A204.1 (cell line): Measurements from ENCODE around the gene PNMT.

ENCODE experiments used
- FAIRE-seq: peaks from 2 replicates; lab custom pipeline; 2012; peaks lifted over from hg19 to GRCh38; lab: Jason Lieb, UNC

PNMT gene

GRCh38 chr17:39670746-39671145, 2.5 kb downstream of the PNMT start:
- FAIRE-seq: no peak

DNA sequence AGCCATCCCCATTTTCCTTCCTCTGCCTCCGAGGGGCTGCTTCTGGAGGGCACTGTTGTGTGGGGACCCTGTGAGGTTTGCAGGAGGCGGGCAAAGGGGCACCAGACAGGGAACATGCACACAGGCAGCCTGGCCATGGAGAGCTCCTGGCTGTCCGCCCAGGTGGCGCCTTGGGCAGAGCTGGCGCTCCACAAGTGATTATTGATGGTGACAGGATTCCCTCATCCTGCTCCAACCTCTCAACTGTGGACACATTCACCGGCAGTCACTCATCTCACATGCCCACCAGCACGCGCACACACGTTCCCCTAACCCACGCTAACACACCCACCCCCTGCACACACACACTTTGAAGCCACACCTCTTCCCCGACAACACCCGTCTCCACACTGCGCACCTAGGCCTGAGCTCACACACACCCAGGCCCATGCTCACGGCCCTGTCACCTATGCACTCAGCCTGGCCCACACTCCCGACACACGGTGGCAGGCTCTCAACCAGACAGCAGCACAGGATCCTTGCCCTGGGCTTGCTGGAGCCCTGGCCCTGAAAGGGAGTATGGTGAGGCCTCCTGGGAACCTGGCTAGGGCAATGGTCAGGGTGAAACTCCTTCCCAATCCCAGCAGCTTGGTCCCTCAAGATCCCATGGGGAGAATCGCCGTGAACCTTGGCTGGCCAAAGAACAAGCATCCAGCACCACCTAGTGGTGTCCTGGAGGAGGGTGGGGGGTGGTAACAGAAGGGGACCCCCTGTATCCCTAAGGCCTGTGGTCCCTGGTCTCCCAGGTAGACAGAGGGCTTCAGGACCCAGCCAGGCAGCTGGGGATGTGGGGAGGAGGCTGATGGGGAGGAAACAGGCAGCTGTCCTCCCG, 3.6 kb downstream of the PNMT start:
- no peak for FAIRE-seq

- no peak for FAIRE-seq
Measured at GRCh38 chr17:39672522-39673334, 4.5 kb downstream of the PNMT start.

GRCh38 chr17:39673335-39674081, 5.3 kb downstream of the PNMT start:
- no peak for FAIRE-seq

- no peak for FAIRE-seq
Measured at GRCh38 chr17:39674179-39674578, 5.9 kb downstream of the PNMT start.

DNA sequence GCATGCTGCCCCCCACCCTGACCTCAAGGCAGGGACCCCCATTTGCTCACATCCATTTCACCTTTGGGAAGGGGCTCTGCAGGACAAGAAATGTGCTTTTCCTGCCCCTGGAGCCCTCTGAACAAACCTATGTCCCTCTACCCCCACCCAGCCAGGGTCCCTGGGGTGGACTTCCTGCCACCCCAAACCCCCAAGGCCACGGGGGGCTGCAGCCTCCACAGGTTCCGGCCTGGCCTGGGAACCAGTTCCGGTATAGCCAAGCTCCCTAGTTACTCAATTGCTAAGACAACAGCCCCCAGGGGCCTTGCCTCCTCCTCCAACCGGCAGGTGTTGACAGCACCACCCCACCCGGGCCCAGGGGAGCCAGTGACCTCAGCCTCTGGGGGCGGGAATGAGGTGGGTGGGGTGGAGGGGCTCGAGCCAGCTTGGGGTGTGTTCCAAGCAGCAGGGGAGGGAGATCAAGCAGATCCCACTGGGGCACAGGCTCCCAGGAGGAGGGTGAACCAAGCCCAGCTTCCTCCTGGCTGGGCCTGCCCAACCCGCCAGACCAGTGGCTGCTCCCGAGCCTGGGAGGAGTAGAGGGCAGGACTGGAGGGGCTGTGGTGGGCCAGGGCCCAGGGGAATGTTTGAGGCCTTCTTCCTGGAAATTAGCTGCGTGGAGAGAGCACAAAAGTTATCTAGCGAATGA, 6.6 kb downstream of the PNMT start:
- no peak for FAIRE-seq

DNA sequence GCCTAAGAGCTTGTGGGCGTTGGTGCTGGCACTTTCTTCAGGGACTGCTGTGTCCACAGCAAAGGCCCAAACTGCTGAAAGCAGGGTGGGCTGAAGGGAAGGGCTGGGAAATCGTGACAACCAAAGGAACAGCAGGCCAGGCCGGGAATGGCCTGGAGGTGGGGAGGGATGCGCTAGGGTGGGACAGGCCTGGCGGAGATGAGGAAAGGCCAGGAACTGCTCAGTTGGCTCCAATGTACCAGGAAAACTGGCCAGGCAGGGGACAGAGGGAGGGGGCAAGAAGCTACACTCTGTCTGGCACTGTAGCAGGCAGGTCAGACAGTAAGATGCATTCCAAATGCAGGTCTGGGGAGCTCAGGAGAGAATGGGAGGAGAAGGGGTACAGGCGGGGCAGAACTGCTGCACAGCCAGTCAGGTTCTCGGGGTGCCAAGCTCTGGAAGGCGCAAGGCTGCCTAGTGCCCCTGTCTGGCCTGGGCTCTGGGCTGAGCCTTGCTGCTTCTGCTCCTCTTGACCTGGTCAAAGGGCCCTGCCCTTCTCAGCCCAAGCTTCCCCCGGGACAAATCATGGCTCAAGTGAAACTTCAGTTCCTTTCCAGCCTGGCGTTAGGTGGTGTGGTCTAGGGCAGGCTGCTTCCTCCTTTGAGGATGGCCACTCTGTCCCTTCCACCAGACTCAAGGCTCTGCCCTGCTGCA, 7.3 kb downstream of the PNMT start:
- FAIRE-seq: no peak

DNA sequence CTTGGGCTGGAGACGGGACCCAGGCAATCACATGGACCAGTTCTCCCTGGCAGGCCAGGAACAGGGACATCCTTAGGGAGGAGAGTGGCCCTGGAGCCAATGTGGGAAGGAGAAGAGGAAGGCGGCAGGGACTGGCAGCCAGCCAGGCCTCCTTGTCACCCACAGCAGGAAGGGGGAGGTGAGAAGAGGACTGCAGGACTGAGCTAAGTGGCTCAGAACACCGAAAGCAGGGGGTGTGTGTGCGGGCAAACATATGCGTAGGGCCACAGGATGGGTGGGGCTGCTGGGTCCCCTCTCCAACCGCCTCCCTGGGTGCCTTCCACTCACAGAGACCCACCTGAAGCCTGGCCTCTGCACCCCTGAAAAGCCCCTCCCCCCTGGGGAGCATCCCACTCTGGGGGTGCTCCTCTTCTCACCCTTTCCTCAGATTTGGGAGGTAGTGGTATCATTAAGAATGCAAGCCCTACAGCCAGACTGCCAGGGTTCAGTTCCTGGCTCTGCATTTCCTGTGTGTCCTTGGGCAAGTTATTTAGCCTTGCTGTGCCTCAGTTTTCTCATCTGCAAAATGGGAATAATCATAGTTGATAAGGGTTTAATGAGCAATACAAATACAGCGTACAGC, 8.1 kb downstream of the PNMT start:
- no peak for FAIRE-seq

DNA sequence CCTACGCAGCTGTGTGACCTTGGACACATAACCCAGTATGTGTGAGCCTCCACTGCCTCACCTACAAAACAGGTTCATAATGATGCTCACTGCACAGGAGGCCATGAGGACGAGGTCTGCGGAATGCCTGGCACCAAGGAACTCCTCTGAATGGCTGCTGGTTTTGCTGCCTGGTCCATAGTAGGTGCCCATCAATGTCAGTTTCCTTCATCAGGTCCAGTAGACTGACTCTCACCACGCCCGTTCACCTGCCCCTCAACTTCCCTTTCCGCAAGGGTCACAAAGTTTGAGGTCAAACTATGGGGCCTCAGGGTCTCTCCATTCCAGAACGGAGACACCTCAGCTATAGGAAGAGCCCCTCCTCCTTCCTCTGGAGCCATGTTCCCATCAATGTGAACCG, 8.8 kb downstream of the PNMT start:
- FAIRE-seq: no peak

DNA sequence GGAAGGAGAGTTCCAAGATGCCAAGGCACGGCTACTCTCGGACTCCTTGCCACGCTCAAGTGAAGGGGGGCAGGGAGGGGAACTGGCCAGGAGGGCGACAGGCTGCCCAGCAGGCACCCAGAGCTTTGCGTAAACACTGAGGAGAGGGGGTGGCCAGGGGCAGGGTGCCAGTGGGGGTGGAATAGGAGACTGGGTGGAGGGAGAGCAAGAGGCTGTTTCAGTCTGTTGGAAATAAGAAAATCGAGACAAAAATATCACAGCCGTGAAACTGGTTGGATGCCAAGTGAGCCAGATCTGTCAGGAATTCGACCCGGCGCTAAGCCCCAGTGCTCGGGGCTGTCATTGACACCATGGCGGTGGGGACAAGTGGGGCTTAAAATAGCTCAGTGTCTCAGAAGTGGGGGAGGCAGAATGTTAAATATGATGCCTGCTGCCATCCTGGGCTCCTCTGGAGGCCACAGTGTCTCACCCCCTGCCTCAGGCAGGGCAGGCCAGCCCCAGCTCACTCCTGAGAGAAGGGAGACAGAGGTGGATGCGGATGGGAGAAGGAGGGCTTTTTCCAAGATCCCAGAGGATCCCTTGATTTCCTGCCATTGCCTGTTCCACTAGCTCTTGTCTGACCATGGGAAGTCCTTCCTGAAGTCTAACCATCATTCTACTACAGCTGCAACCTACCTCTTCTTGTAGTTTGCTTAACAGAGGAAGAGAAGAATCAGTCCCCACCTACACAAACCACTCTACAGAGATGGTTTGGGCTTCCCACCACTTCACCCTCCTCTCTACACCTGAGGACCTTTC, 9.5 kb downstream of the PNMT start:
- FAIRE-seq: no peak

DNA sequence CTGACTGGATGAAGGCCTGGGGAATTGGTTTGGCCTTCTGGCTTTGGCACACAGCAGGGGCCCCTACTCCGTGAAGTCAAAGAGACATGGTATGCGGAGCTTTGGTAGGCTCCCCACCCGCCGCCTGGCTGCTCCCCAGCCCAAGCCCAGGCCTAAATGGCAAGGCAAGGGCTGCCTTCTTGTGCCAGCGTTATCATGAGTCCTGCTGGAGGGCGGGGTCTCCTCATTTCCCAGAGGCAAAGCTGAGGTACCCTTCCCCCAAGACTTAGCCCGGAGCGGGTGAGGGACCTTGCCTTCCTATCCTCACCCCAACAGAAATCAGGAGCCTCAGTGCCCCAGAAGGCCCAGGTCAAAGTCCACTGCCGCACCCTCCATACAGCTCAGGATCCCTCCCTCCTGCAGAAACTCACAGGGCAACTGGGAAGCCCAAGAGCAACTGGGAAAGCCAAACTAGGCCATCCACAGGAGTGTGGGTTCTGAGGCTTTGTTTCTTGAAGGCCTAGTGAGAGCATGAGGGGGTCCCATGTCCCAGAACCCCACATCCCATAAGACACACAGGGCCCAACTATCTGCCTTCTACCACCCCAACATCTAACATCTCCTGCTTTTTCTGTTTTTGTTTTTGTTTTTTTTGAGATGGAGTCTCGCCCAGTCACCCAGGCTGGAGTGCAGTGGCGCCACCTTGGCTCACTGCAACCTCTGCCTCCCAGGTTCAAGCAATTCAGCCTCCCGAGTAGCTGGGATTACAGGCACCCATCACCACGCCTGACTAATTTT, 10.3 kb downstream of the PNMT start:
- no peak for FAIRE-seq

GRCh38 chr17:39679521-39680192, 11.4 kb downstream of the PNMT start:
- no peak for FAIRE-seq

GRCh38 chr17:39683295-39683939, 15.2 kb downstream of the PNMT start:
- FAIRE-seq: no peak

- no peak for FAIRE-seq
Measured at GRCh38 chr17:39684369-39685192, 16.3 kb downstream of the PNMT start.

GRCh38 chr17:39687101-39687545, 18.9 kb downstream of the PNMT start:
- FAIRE-seq: no peak

DNA sequence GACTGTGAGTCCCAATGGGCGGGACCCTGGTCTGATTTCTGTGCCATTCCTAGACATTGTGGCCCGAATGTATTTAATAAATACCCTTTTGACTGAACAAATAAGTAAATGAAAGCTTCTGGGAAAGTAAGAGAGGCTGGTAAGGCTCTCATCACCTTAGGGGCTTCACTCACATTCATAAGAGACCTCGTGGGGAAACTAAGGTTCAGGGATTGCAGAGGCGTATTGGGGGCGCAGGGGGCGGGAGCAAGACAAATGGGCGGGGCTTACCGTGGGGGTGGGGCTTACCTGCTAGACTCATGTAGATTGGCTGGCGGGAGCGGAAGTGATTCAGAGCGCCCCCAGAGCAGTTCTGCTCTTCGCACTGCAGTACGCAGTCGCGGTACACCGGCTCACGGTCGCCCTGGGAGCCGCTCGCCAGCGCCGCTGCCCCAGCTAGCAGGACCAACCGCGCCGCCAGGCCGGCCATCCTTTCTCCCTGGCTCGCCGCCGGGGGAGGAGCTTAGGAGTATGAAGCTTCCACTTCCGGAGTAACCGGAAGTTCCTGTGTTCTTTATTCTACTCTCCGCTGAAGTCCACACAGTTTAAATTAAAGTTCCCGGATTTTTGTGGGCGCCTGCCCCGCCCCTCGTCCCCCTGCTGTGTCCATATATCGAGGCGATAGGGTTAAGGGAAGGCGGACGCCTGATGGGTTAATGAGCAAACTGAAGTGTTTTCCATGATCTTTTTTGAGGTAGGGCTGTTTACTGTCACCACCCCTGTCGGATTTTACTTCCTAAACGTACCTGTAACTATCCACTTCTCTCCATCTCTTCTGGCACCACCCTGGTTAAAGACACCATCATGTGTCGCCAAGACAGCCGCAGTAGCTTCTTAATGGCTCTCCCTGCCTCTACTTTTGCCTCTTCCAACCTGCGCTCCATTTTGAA, 19.6 kb downstream of the PNMT start, which contains the start of gene PGAP3:
Gene PGAP3 (minus strand): TSS at position 512 of the 929 bp plus-strand sequence. CDS start 43 bp downstream, at position 469.
- FAIRE-seq: peak; percentile 49
